ENCODE measurements around the gene NDUFB5. TPM values are rescaled to one million over a fixed set of nuclear protein-coding genes. Genes with fewer than 3 reads are reported as not detected.

The NDUFB5 gene
- total RNA-seq, 1 experiment from 2014 or later, result 134 TPM

Other genes with a start within 250 kb of the NDUFB5 start
- 48.1 and 48.9 TPM in 2 replicates for gene GNB4, start 153.3 kb upstream of the NDUFB5 start, total RNA-seq (2014; rRNA removed; shearing (Covaris generic))
- 106 and 111 TPM in 2 replicates for gene ACTL6A, start 41.9 kb upstream of the NDUFB5 start, total RNA-seq (2014; rRNA removed; shearing (Covaris generic))
- gene MRPL47, start 156 bp upstream of the NDUFB5 start, total RNA-seq (2014; rRNA removed; shearing (Covaris generic)), result 48.2 and 58.2 TPM in 2 replicates
- 12.0 and 14.5 TPM in 2 replicates for gene USP13, start 48.2 kb downstream of the NDUFB5 start, total RNA-seq (2014; rRNA removed; shearing (Covaris generic))